DMS79 (cell line): ENCODE measurements around the gene GOLPH3.
"Not testable (repeated sequence)": the region's sequence is repeated elsewhere in the genome, so short reads cannot be mapped to it uniquely, and the experiment has no call there.

Source experiments
- DNase-seq: peaks from one replicate; lab custom pipeline; 2025; lab: John Stamatoyannopoulos, UW

GOLPH3 gene

GRCh38 chr5:32098890-32099310 lies 75.2 kb downstream of the GOLPH3 start:
- DNase-seq: no peak

DNA sequence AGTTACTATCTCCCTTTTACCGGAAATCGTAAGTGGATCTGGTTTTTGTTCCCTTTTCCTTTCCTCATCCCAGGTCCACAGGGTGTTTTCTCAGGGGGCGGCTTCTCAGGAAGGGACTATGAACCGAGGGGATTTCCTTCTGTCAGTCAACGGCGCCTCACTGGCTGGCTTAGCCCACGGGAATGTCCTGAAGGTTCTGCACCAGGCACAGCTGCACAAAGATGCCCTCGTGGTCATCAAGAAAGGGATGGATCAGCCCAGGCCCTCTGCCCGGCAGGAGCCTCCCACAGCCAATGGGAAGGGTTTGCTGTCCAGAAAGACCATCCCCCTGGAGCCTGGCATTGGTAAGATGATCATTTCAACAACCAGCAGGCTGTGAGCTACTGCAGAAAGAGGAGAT lies 75.8 kb downstream of the GOLPH3 start:
- DNase-seq: no peak

DNA sequence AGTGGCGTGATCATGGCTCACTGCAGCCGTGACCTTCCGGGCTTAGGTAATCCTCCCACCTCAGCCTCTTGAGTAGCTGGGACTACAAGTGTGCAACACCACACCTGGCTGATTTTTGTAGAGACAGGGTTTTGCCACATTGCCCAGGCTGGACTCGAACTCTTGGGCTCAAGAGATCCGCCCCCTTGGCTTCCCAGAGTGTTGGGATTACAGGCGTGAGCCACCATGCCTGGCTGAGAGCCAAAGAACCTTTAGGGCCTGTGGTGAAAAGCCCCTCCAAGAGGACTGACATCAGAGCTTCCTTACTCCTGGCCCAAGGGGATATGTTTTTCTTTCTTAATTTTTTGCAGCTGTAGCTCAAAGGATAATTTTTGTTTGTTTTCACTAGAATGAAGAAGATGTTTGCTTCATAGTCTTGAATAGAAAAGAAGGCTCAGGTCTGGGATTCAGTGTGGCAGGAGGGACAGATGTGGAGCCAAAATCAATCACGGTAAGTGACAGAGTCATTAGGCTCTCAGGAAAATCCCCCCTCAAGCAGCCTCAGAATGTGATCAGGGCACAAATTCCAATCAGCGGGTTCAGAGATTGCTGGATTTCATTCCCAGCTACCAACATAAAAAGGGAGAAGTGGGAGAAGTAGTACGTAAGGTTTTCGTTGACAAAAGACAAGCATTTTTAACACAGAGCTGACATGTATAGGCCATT lies 77.1 kb downstream of the GOLPH3 start:
- DNase-seq: no peak

- DNase-seq: no peak
Measured at GRCh38 chr5:32095261-32095671, 78.9 kb downstream of the GOLPH3 start.

GRCh38 chr5:32094691-32095090 lies 79.4 kb downstream of the GOLPH3 start:
- no peak for DNase-seq

DNA sequence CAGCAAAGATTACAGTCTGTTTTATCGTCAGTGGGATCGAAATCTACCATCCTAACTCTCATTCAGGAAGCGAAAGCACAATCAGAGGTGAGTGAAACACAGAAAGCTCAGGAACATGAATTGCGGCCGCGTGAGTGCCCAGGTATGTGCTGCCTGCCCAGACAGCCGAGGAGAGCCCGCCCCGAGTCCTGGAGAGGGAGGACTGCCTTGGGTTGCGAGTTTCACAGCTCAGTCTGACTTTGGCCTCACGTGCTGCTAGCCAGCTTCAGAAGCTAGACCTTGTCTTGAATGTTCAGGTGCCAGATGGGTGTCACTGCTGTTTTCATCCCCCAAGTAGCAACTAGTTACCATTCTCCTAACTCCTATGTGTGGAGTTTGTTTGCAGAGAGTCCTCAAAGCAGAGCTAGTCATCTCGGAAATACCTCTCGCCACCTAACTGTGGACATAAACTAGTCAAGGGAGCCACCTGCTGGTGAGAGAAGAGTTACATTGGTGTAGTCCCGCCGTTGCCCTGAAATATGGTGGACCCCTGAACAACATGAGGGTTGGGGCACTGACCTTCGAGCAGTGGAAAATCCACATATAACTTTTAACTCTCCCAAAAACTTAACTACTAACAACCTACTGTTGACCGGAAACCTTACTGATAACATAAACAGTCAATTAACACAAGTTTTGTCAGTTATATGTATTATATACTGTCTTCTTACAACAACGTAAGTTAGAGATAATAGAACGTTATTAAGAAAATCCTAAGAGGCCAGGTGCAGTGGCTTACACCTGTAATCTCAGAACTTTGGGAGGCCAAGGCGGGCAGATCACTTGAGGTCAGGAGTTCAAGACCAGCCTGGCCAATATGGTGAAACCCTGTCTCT lies 80.9 kb downstream of the GOLPH3 start:
- no peak for DNase-seq

GRCh38 chr5:32090755-32091128 lies 83.4 kb downstream of the GOLPH3 start:
- DNase-seq: no peak

DNA sequence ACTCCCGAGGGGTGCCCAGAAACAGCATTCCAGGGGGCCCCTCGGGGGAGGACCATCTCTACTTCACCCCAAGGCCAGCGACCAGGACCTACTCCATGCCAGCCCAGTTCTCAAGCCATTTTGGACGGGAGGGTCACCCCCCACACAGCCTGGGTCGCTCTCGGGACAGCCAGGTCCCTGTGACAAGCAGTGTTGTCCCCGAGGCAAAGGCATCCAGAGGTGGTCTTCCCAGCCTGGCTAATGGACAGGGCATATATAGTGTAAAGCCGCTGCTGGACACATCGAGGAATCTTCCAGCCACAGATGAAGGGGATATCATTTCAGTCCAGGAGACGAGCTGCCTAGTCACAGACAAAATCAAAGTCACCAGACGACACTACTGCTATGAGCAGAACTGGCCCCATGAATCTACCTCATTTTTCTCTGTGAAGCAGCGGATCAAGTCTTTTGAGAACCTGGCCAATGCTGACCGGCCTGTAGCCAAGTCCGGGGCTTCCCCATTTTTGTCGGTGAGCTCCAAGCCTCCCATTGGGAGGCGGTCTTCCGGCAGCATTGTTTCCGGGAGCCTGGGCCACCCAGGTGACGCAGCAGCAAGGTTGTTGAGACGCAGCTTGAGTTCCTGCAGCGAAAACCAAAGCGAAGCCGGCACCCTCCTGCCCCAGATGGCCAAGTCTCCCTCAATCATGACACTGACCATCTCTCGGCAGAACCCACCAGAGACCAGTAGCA lies 83.9 kb downstream of the GOLPH3 start:
- DNase-seq: no peak

DNA sequence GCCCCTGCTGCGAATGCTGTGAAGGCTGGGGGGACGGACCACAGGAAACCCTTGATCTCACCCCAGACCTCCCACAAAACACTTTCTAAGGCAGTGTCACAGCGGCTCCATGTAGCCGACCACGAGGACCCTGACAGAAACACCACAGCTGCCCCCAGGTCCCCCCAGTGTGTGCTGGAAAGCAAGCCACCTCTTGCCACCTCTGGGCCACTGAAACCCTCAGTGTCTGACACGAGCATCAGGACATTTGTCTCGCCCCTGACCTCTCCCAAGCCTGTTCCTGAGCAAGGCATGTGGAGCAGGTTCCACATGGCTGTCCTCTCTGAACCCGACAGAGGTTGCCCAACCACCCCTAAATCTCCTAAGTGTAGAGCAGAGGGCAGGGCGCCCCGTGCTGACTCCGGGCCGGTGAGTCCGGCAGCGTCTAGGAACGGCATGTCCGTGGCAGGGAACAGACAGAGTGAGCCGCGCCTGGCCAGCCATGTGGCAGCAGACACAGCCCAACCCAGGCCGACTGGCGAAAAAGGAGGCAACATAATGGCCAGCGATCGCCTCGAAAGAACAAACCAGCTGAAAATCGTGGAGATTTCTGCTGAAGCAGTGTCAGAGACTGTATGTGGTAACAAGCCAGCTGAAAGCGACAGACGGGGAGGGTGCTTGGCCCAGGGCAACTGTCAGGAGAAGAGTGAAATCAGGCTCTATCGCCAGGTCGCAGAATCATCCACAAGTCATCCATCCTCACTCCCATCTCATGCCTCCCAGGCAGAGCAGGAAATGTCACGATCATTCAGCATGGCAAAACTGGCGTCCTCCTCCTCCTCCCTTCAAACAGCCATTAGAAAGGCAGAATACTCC lies 84.7 kb downstream of the GOLPH3 start:
- DNase-seq: no peak

DNA sequence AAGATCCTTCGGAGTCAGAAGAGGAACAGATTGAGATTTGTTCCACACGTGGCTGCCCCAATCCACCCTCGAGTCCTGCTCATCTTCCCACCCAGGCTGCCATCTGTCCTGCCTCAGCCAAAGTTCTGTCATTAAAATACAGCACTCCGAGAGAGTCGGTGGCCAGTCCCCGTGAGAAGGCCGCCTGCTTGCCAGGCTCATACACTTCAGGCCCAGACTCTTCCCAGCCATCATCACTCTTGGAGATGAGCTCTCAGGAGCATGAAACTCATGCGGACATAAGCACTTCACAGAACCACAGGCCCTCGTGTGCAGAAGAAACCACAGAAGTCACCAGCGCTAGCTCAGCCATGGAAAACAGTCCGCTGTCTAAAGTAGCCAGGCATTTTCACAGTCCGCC lies 85.9 kb downstream of the GOLPH3 start:
- no peak for DNase-seq

DNA sequence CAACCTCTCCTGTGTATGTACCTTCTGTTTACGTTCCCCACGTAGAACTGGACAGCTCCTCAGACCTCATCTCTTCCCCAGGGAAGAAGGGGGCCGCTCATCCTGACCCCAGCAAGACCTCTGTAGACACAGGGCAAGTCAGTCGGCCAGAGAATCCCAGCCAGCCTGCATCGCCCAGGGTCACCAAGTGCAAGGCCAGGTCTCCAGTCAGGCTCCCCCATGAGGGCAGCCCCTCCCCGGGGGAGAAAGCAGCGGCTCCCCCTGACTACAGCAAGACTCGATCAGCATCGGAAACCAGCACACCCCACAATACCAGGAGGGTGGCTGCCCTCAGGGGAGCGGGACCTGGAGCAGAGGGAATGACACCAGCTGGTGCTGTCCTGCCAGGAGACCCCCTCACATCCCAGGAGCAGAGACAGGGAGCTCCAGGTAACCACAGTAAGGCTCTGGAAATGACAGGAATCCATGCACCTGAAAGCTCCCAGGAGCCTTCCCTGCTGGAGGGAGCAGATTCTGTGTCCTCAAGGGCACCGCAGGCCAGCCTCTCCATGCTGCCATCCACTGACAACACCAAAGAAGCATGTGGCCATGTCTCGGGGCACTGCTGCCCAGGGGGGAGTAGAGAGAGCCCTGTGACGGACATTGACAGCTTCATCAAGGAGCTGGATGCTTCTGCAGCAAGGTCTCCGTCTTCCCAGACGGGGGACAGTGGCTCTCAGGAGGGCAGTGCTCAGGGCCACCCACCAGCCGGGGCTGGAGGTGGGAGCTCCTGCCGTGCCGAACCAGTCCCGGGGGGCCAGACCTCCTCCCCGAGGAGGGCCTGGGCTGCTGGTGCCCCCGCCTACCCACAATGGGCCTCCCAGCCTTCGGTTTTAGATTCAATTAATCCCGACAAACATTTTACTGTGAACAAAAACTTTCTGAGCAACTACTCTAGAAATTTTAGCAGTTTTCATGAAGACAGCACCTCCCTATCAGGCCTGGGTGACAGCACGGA lies 86.7 kb downstream of the GOLPH3 start:
- DNase-seq: no peak

DNA sequence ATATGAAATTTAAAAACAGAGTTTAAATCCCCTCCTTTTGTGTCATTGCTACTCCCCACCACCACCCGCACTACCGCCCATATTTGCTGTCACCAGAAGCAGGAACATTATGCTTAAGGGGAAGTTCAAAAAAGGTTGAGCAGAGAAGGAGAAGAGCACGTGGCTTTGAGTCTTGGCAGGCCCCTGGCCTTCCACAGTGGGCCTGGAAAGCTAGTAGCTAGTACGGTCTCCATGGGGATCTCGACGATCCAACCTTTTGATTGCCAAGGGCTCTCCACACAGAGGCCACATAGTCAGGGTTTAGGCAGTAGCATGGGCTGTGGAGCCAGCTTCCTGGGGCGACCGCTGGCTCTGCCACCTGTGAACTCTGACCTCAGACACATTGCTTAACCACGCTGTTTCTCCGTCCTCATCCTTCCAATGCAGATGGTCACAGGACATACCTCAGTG lies 90.1 kb downstream of the GOLPH3 start:
- no peak for DNase-seq

DNA sequence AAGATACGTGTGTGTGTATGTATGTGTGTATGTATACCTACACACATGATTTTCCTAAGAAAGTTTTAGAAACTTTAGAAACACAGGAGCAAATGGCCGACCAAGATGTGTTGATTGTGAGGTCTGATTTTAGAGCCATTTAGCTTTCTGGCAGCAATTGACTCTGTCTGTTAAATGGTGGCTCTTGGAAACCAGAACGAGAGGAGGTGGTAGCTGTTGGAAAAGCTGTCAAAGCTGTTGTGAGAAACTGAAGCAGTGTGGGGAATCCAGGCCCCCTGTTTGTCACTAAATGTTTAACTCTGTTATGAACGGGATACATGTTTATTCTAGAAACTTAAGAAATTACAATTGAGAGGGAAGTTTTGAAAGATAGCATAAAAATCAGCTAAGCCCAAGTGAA lies 91.4 kb downstream of the GOLPH3 start:
- DNase-seq: no peak

GRCh38 chr5:32080565-32080964 lies 93.6 kb downstream of the GOLPH3 start:
- not testable (repeated sequence) for DNase-seq

- DNase-seq: not testable (repeated sequence)
Measured at GRCh38 chr5:32078855-32079254, 95.3 kb downstream of the GOLPH3 start.

- no peak for DNase-seq
Measured at GRCh38 chr5:32076699-32077695, 97.1 kb downstream of the GOLPH3 start.
